GM21367 (cell line): ENCODE results near the gene KHDRBS2.
"Not testable (repeated sequence)": the region's sequence is repeated elsewhere in the genome, so short reads cannot be mapped to it uniquely, and the experiment has no call there.

Experiments used
- ATAC-seq: cut with Tn5 transposase; IDR thresholded peaks from one replicate; pipeline ENCODE4 v1.9.1; 2021; ENCODE audit not compliant: unreplicated experiment

Gene KHDRBS2

GRCh38 chr6:61869632-61870400 lies 416.2 kb downstream of the KHDRBS2 start:
- no peak for ATAC-seq

GRCh38 chr6:61868507-61869080 lies 417.4 kb downstream of the KHDRBS2 start:
- ATAC-seq, result no peak

GRCh38 chr6:61867635-61868034 lies 418.4 kb downstream of the KHDRBS2 start:
- ATAC-seq, result no peak

GRCh38 chr6:61857541-61857940 lies 428.5 kb downstream of the KHDRBS2 start:
- ATAC-seq, result no peak

GRCh38 chr6:61841958-61842357 lies 444.1 kb downstream of the KHDRBS2 start:
- ATAC-seq, result no peak

GRCh38 chr6:61835237-61835636 lies 450.8 kb downstream of the KHDRBS2 start:
- no peak for ATAC-seq

GRCh38 chr6:61833176-61833755 lies 452.8 kb downstream of the KHDRBS2 start:
- no peak for ATAC-seq

GRCh38 chr6:61817716-61818115 lies 468.3 kb downstream of the KHDRBS2 start:
- ATAC-seq, result no peak

- no peak for ATAC-seq
Observed at GRCh38 chr6:61810047-61810446, 476.0 kb downstream of the KHDRBS2 start.

GRCh38 chr6:61809004-61809595 lies 476.9 kb downstream of the KHDRBS2 start:
- ATAC-seq, result peak; percentile 67

GRCh38 chr6:61787998-61788397 lies 498.0 kb downstream of the KHDRBS2 start:
- ATAC-seq, result no peak

- not testable (repeated sequence) for ATAC-seq
Observed at GRCh38 chr6:61769446-61769845, 516.6 kb downstream of the KHDRBS2 start.

GRCh38 chr6:61755739-61756138 lies 530.3 kb downstream of the KHDRBS2 start:
- no peak for ATAC-seq

GRCh38 chr6:61751986-61752385 lies 534.0 kb downstream of the KHDRBS2 start:
- ATAC-seq, result no peak

- no peak for ATAC-seq
Observed at GRCh38 chr6:61745994-61746393, 540.0 kb downstream of the KHDRBS2 start.

- ATAC-seq, result no peak
Observed at GRCh38 chr6:61711849-61712248, 574.2 kb downstream of the KHDRBS2 start.

GRCh38 chr6:61688165-61688564 lies 597.9 kb downstream of the KHDRBS2 start:
- ATAC-seq, result no peak

- ATAC-seq, result no peak
Observed at GRCh38 chr6:61682562-61682961, 603.5 kb downstream of the KHDRBS2 start.

GRCh38 chr6:61679625-61680024 lies 606.4 kb downstream of the KHDRBS2 start:
- ATAC-seq, result no peak

- ATAC-seq, result no peak
Observed at GRCh38 chr6:61675734-61676133, 610.3 kb downstream of the KHDRBS2 start.

- no peak for ATAC-seq
Observed at GRCh38 chr6:61649845-61650244, 636.2 kb downstream of the KHDRBS2 start.

- no peak for ATAC-seq
Observed at GRCh38 chr6:61640463-61640862, 645.6 kb downstream of the KHDRBS2 start.
